Pulmonary artery endothelial cell (primary cell): ENCODE measurements around the gene FZD2. TPM values are rescaled to one million over a fixed set of nuclear protein-coding genes. Genes with fewer than 3 reads are reported as not detected.
"Not testable (repeated sequence)": the region's sequence is repeated elsewhere in the genome, so short reads cannot be mapped to it uniquely, and the experiment has no call there.

Experiments
- DNase-seq: peaks from one replicate; pipeline ENCODE4 v3.0.0-alpha.2; 2011; ENCODE audit warnings: low read depth, low spot score
- total RNA-seq: library from RNA; depleted of rRNA; stranded (reverse); fragments of >200 nt; gene quantifications from 2 replicates; pipeline ENCODE4 v1.2.3, GENCODE V29; 2014

The FZD2 gene
- total RNA-seq: 0.79 and 0.88 TPM in 2 replicates

- peak; percentile 72 for DNase-seq
These were observed at the start of gene FZD2 for GRCh38 chr17:44556832-44557606. FZD2 (plus strand) TSS chr17:44557484; CDS start chr17:44557689, 205 bp downstream.

GRCh38 chr17:44511241-44512134 lies 45.8 kb upstream of the FZD2 start:
- not testable (repeated sequence) for DNase-seq

- no peak for DNase-seq
These were observed 39.3 kb upstream of the FZD2 start for GRCh38 chr17:44518032-44518431.

- no peak for DNase-seq
These were observed 34.2 kb upstream of the FZD2 start for GRCh38 chr17:44522883-44523671.

GRCh38 chr17:44523672-44523972 lies 33.7 kb upstream of the FZD2 start:
- DNase-seq: no peak

GRCh38 chr17:44527102-44527501 lies 30.2 kb upstream of the FZD2 start:
- DNase-seq: no peak

- no peak for DNase-seq
These were observed 29.3 kb upstream of the FZD2 start for GRCh38 chr17:44527954-44528353.

GRCh38 chr17:44529864-44530263 lies 27.4 kb upstream of the FZD2 start:
- DNase-seq: no peak

- no peak for DNase-seq
These were observed 26.3 kb upstream of the FZD2 start for GRCh38 chr17:44530896-44531418.

- DNase-seq: no peak
These were observed 23.6 kb upstream of the FZD2 start for GRCh38 chr17:44533533-44534246.

GRCh38 chr17:44536090-44536953 lies 21.0 kb upstream of the FZD2 start:
- DNase-seq: no peak

- DNase-seq: not testable (repeated sequence)
These were observed 19.4 kb upstream of the FZD2 start for GRCh38 chr17:44537922-44538321.

GRCh38 chr17:44539673-44540072 lies 17.6 kb upstream of the FZD2 start:
- DNase-seq: no peak

GRCh38 chr17:44540246-44541084 lies 16.8 kb upstream of the FZD2 start:
- no peak for DNase-seq

GRCh38 chr17:44541884-44542581 lies 15.3 kb upstream of the FZD2 start:
- no peak for DNase-seq

- no peak for DNase-seq
These were observed 13.9 kb upstream of the FZD2 start for GRCh38 chr17:44543213-44543904.

- no peak for DNase-seq
These were observed 13.3 kb upstream of the FZD2 start for GRCh38 chr17:44543905-44544523.
